ENCODE data around the gene TTLL8. TPM values are rescaled to one million over a fixed set of nuclear protein-coding genes. Genes with fewer than 3 reads are reported as not detected.

TTLL8 gene
- total RNA-seq, 2 donors from 2014 or later: 0.20 TPM; not detected in 1

DNA sequence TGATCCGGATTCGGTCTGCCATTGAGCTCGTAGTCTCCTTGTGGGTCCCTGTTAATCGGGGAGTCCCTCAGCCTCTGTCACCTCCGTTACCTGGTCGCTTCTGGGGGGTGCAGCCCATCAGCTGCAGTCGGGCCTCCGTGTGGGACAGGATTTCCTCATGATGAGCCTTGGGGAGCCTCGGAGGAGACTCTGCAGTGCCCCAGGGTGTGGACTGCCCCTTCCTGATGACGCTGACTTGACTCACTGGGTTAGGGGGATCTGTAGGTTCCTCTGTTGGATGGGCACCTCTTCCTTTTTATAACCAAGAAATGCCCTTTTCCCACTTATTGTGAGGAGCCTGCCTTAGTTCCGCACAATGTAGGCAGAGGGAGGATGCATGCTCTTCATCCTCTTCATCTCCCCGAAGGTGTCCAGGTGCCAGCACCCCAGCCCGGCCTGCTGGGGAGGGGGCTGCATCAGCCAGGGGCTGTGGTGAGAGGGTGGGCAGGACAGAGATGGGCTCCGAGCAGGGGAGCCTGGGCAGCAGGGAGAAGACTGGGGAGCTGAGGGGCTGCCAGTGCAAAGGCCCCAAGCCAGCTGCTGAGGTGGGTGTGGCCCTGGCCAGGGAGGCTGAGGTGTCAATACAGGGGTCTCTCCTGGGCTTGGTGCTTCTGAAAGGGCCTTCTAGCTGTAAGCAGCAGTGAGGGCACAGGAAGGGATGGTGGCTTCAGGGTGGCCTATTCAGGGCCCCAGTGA, 13.5 kb upstream of the TTLL8 start:
- Histone ChIP-seq H3K9ac (ENCODE audit: extremely low read depth, low read length, poor library complexity, severe bottlenecking) (no peak overlapping the region), H3K4me3 (ENCODE audit: low read length) (no peak overlapping the region), H3K4me1 (ENCODE audit: control insufficient read depth, insufficient read depth, low read length) (peaks cover 5% of the 10 kb centered on the region), H3K27me3 (ENCODE audit: control insufficient read depth, insufficient read depth, low read length, poor library complexity, severe bottlenecking) (no peaks in the 10 kb centered on the region), H3K27ac (ENCODE audit: low read depth, low read length) (no peak overlapping the region), H3K9me3 (ENCODE audit: control insufficient read depth, low read length) (no peaks in the 10 kb centered on the region), H3K36me3 (ENCODE audit: control insufficient read depth, insufficient read depth, low read length) (no peaks in the 10 kb centered on the region)
- Mint-ChIP-seq H3K27ac (no peak overlapping the region), H3K4me1 (no peaks in the 10 kb centered on the region), H3K4me3 (no peak overlapping the region), H3K9me3 (peaks cover 4% of the 10 kb centered on the region), H3K36me3 (ENCODE audit: low read depth) (no peaks in the 10 kb centered on the region), H3K27me3 (ENCODE audit: insufficient read depth) (no peaks in the 10 kb centered on the region)
- 88 to 91% methylated on average over 9 to 14 of the region's 14 CpGs for WGBS, 2 experiments (ENCODE audit: insufficient coverage in 1 of 2, insufficient read length in 1 of 2)
- TF ChIP-seq, protein P1, sequence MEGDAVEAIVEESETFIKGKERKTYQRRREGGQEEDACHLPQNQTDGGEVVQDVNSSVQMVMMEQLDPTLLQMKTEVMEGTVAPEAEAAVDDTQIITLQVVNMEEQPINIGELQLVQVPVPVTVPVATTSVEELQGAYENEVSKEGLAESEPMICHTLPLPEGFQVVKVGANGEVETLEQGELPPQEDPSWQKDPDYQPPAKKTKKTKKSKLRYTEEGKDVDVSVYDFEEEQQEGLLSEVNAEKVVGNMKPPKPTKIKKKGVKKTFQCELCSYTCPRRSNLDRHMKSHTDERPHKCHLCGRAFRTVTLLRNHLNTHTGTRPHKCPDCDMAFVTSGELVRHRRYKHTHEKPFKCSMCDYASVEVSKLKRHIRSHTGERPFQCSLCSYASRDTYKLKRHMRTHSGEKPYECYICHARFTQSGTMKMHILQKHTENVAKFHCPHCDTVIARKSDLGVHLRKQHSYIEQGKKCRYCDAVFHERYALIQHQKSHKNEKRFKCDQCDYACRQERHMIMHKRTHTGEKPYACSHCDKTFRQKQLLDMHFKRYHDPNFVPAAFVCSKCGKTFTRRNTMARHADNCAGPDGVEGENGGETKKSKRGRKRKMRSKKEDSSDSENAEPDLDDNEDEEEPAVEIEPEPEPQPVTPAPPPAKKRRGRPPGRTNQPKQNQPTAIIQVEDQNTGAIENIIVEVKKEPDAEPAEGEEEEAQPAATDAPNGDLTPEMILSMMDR (conservative IDR thresholded peaks at IDR 0.05): no peak
- DNase-seq: no peak

- H3K27ac Mint-ChIP-seq: no peak overlapping the region
- no peaks in the 10 kb centered on the region for H3K4me1 Mint-ChIP-seq
- peaks cover 2% of the 10 kb centered on the region for H3K9me3 Mint-ChIP-seq
- peaks cover 5% of the 10 kb centered on the region for H3K4me1 ChIP-seq (ENCODE audit: control insufficient read depth, insufficient read depth, low read length)
- no peak overlapping the region for H3K9ac ChIP-seq (ENCODE audit: extremely low read depth, low read length, poor library complexity, severe bottlenecking)
- H3K4me3 Mint-ChIP-seq: no peak overlapping the region
- 93% methylated on average over 6 to 8 of the region's 8 CpGs for WGBS, 2 experiments (ENCODE audit: insufficient coverage in 1 of 2, insufficient read length in 1 of 2)
- no peak overlapping the region for H3K4me3 ChIP-seq (ENCODE audit: low read length)
- no peaks in the 10 kb centered on the region for H3K36me3 Mint-ChIP-seq (ENCODE audit: low read depth)
- no peaks in the 10 kb centered on the region for H3K27me3 Mint-ChIP-seq (ENCODE audit: insufficient read depth)
- H3K27me3 ChIP-seq (ENCODE audit: control insufficient read depth, insufficient read depth, low read length, poor library complexity, severe bottlenecking): no peaks in the 10 kb centered on the region
- no peaks in the 10 kb centered on the region for H3K9me3 ChIP-seq (ENCODE audit: control insufficient read depth, low read length)
- H3K27ac ChIP-seq (ENCODE audit: low read depth, low read length): no peak overlapping the region
- H3K36me3 ChIP-seq (ENCODE audit: control insufficient read depth, insufficient read depth, low read length): no peaks in the 10 kb centered on the region
- TF ChIP-seq, protein P1 (conservative IDR thresholded peaks at IDR 0.05): no peak
- no peak for DNase-seq
These were observed 12.3 kb upstream of the TTLL8 start for GRCh38 chr22:50070366-50070765.

DNA sequence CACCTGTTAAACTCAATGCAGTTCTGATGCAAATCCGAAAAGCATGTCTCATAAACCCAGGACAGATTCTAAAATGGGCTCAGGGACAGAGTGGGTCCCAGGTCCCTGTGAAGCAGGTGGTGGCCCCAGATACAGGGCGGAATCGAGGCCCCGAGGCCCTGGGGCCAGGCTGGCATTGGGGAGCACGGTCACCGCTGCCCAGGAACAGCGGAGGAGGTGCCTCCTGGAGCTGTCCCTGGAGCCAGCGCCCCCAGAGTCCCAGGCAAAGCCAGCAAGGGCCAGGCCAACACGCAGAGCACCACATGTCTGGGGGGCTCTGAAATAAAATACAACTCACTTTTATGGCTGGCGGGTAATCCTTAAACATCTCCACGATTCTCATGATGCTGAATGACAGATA, 10.0 kb upstream of the TTLL8 start:
- no peak for DNase-seq
- no peaks in the 10 kb centered on the region for H3K27me3 Mint-ChIP-seq (ENCODE audit: insufficient read depth)
- no peaks in the 10 kb centered on the region for H3K4me1 Mint-ChIP-seq
- no peak overlapping the region for H3K27ac ChIP-seq (ENCODE audit: low read depth, low read length)
- H3K4me3 Mint-ChIP-seq: no peak overlapping the region
- H3K27me3 ChIP-seq (ENCODE audit: control insufficient read depth, insufficient read depth, low read length, poor library complexity, severe bottlenecking): no peaks in the 10 kb centered on the region
- no peak overlapping the region for H3K27ac Mint-ChIP-seq
- H3K4me3 ChIP-seq (ENCODE audit: low read length): no peak overlapping the region
- TF ChIP-seq, protein P1 (conservative IDR thresholded peaks at IDR 0.05): no peak
- no peaks in the 10 kb centered on the region for H3K4me1 ChIP-seq (ENCODE audit: control insufficient read depth, insufficient read depth, low read length)
- no peak overlapping the region for H3K9ac ChIP-seq (ENCODE audit: extremely low read depth, low read length, poor library complexity, severe bottlenecking)
- H3K36me3 Mint-ChIP-seq (ENCODE audit: low read depth): no peaks in the 10 kb centered on the region
- no peaks in the 10 kb centered on the region for H3K36me3 ChIP-seq (ENCODE audit: control insufficient read depth, insufficient read depth, low read length)
- WGBS, 2 experiments (ENCODE audit: insufficient coverage in 1 of 2, insufficient read length in 1 of 2): 83 to 86% methylated on average over 7 to 11 of the region's 11 CpGs
- no peaks in the 10 kb centered on the region for H3K9me3 Mint-ChIP-seq
- no peaks in the 10 kb centered on the region for H3K9me3 ChIP-seq (ENCODE audit: control insufficient read depth, low read length)

All from endodermal cell (in vitro differentiated cells).